Measurements from ENCODE around the gene PDE2A. TPM values are rescaled to one million over a fixed set of nuclear protein-coding genes. Genes with fewer than 3 reads are reported as not detected.

Gene PDE2A
- total and polyA plus RNA-seq, 11 donors: 16.8 to 53.7 (median 23.7) TPM

DNA sequence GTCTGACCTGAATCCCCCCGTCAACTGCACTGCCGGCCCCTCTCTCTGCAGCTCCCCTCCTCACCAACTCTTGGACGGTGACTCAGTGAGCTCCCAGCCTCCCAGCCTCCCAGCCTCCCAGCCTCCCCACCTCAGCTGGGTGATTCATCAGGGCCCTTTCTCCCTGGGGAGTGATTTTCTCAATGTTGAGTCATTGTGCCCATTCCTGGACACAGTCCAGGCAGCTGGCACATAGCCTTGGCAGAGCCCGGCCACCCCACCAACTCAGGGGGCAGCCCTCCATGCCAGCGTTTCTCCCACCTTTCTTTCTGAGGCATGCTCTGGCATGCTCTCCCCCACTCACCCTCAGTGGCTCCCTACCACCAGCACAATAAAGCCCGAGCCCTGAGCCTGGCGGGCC, 30.7 kb downstream of the PDE2A start:
- no peak for ATAC-seq
- 85 to 90% (median 88%) methylated on average over 7 of the region's 7 CpGs for WGBS, 4 donors
- TF ChIP-seq, protein P1, sequence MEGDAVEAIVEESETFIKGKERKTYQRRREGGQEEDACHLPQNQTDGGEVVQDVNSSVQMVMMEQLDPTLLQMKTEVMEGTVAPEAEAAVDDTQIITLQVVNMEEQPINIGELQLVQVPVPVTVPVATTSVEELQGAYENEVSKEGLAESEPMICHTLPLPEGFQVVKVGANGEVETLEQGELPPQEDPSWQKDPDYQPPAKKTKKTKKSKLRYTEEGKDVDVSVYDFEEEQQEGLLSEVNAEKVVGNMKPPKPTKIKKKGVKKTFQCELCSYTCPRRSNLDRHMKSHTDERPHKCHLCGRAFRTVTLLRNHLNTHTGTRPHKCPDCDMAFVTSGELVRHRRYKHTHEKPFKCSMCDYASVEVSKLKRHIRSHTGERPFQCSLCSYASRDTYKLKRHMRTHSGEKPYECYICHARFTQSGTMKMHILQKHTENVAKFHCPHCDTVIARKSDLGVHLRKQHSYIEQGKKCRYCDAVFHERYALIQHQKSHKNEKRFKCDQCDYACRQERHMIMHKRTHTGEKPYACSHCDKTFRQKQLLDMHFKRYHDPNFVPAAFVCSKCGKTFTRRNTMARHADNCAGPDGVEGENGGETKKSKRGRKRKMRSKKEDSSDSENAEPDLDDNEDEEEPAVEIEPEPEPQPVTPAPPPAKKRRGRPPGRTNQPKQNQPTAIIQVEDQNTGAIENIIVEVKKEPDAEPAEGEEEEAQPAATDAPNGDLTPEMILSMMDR (IDR thresholded peaks at IDR 0.05): no peak
- no peak for TF ChIP-seq POLR2A (IDR thresholded peaks at IDR 0.05)
- Histone ChIP-seq H3K27me3 (peaks cover 0 to 29% (median 0%) of the 10 kb centered on the region in 9 donors), H3K9me3 (no peaks in the 10 kb centered on the region), H3K4me1 (peaks cover 0 to 38% (median 14%) of the 10 kb centered on the region in 12 donors), H3K27ac (no peak overlapping the region), H3K36me3 (no peaks in the 10 kb centered on the region), H3K4me3 (peak overlapping the region in 3 of 12 donors; percentile 56 to 83 (median 72))
- DNase-seq: no peak
- intact Hi-C loops (cut with DNase I): loop anchor here in 9 of 10 donors (1.0 to 10.0 kb wide), 10 partner anchors 44 to 173 kb away; no protein-coding TSS in a partner anchor

DNA sequence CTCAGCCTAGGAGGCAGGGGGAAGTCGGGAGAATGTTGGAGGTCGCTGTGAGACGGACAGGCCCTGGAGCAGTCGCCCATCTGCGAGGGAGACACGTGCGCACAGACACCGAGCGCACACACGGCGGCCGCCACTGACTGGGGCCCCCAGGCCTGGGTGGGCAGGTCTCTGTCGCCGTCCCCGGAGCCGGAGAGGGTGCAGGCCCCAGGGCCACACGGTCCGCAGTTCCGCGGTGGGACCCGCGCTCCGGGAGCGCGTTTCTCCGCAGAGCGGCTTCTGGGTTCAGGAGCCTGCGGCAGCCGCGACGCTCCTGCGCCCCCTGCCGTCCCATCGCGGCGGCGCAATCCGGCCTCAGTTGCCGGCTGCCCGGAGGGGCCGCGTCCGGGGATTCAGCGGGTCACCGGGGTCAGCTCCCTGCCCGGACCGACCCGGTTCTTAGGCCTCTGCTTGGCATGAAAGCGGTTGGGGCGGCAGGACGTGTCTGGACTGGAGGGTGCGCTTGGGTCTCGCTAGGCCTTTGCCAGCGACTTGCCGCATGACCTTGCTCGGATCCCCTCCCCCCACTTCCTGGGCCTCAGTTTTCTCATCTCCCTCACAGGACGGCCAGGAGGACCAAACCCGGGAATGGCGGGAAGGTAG, 31.2 kb downstream of the PDE2A start:
- 0 to 2% (median 2%) methylated on average over 24 to 59 of the region's 59 CpGs for WGBS, 4 donors
- intact Hi-C loops (cut with DNase I): loop anchor here (1.0 to 10.0 kb wide), 10 partner anchors 44 to 172 kb away; no protein-coding TSS in a partner anchor

DNA sequence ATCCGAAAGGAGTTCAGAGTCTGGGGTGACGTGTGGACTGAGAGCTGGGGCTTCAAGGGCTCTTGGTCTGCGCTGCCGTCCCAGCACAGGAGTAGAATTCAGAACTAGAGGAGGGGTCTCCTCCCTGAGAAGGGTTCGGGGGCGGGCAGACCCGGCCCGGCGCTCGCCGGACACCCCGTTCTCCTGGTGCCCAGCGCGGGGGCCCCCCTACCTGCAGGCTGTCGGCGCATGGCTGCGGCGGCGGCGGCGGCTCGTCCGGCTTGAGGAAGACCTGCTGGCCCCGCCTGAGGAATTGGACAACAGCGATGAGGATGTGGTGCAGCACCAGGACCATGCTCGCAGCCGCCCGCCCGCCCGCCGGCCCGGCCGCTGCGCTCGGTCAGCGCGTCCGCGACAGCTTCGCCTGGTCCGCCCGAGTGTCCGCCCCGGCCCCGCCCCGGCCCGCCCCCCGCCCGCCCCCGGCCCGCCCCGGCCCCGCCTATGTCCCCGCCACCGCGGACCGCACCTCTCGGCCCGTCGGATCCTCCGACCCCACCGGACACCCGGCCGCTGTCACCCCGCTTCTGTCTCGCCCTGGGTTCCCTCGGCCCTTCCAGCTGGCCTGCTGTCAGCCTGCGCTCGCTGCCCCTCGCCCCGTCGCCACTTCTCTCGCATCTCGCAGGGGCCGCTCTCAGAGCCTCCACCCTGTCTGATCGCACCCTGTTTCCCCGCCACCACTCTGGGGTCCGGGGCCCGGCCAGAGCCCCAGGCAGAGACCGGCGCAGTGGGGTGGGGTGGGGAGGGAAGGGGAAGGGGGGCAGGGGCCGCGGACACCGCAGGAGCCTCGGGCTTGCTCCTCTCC, 32.0 kb downstream of the PDE2A start:
- 1 to 3% (median 2%) methylated on average over 17 to 85 of the region's 85 CpGs for WGBS, 4 donors
- ATAC-seq (peak in 3 of 4 donors; percentile 52 to 79 (median 74)), DNase-seq (peak; percentile 45 to 74 (median 59))
- no peaks in the 10 kb centered on the region for H3K9me3 ChIP-seq
- H3K27me3 ChIP-seq: peaks cover 0 to 29% (median 0%) of the 10 kb centered on the region in 9 donors
- H3K27ac ChIP-seq: peak overlapping the region in 11 of 12 donors; percentile 45 to 83 (median 66)
- H3K4me1 ChIP-seq: peaks cover 5 to 50% (median 26%) of the 10 kb centered on the region in 12 donors
- H3K36me3 ChIP-seq: no peaks in the 10 kb centered on the region
- TF ChIP-seq, protein P1 (IDR thresholded peaks at IDR 0.05): no peak
- TF ChIP-seq POLR2A (IDR thresholded peaks at IDR 0.05): peak in 1 of 2 donors; percentile 83
- H3K4me3 ChIP-seq: peak overlapping the region; percentile 54 to 88 (median 72)
- intact Hi-C loops (cut with DNase I): loop anchor here in 9 of 10 donors (1.0 to 10.0 kb wide), 9 partner anchors 43 to 171 kb away; no protein-coding TSS in a partner anchor

More for the DNA sequence above, 31.2 kb downstream of the PDE2A start:
- peaks cover 2 to 43% (median 20%) of the 10 kb centered on the region in 12 donors for H3K4me1 ChIP-seq
- H3K36me3 ChIP-seq: no peaks in the 10 kb centered on the region
- no peaks in the 10 kb centered on the region for H3K9me3 ChIP-seq
- H3K27ac ChIP-seq: peak overlapping the region in 9 of 12 donors; percentile 8 to 82 (median 43)
- peak overlapping the region; percentile 54 to 88 (median 72) for H3K4me3 ChIP-seq
- TF ChIP-seq POLR2A (IDR thresholded peaks at IDR 0.05): no peak
- TF ChIP-seq, protein P1 (IDR thresholded peaks at IDR 0.05): peak; percentile 95 to 100 (median 98)
- ATAC-seq (peak; percentile 33 to 82 (median 72)), DNase-seq (peak; percentile 41 to 84 (median 62))
- peaks cover 0 to 29% (median 0%) of the 10 kb centered on the region in 9 donors for H3K27me3 ChIP-seq

All from heart left ventricle (tissue), 16 donors.